OCI-LY7 (cell line): Measurements from ENCODE around the gene GALNT1. TPM values are rescaled to one million over a fixed set of nuclear protein-coding genes. Genes with fewer than 3 reads are reported as not detected.
A peak's percentile ranks its signal among the peaks of the same experiment; 100 is the strongest.

Experiments used
- BruUV-seq: library from RNA; stranded (reverse); fragments of 400-500 nt; replicated peaks from 2 replicates; lab custom pipeline; 2021; lab: Mats Ljungman, UMichigan
- CTCF ChIA-PET: fragments of 300-600 bp; sonication (Branson Sonifier 250); formaldehyde crosslinking; loops from one replicate; lab custom pipeline; 2022; ENCODE audit warnings: antibody characterized with exemption; ENCODE audit not compliant: unreplicated experiment; lab: Charles Lee
- POLR2A ChIA-PET: fragments of 300-600 bp; sonication (Branson Sonifier 250); formaldehyde crosslinking; loops from one replicate; lab custom pipeline; 2022; ENCODE audit warnings: antibody characterized with exemption; lab: Charles Lee
- DNase-seq: peaks from one replicate; pipeline ENCODE4 v3.0.0-alpha.2; 2015; ENCODE audit warnings: low spot score
- H2AFZ ChIP-seq: fragments of 200-600 bp; sonication (generic), shearing (Covaris generic); 2 replicates; pipeline ENCODE4 v1.6.1; 2014; ENCODE audit warnings: mild to moderate bottlenecking, antibody characterized with exemption, low read length, moderate library complexity
- H3K27ac ChIP-seq: fragments of 200-600 bp; sonication (generic); 2 replicates; pipeline ENCODE4 v1.5.1; 2014; ENCODE audit warnings: mixed run types, low read depth, mild to moderate bottlenecking, moderate library complexity, low read length, inconsistent platforms; ENCODE audit not compliant: poor library complexity, severe bottlenecking
- H3K36me3 ChIP-seq: fragments of 200-600 bp; sonication (generic); 2 replicates; pipeline ENCODE4 v1.6.1; 2014; ENCODE audit warnings: mild to moderate bottlenecking, antibody characterized with exemption, low read length, moderate library complexity, mixed read lengths; ENCODE audit not compliant: insufficient read depth
- H3K4me1 ChIP-seq: fragments of 200-600 bp; sonication (generic); 2 replicates; pipeline ENCODE4 v1.5.1; 2014; ENCODE audit warnings: mild to moderate bottlenecking, low read length; ENCODE audit not compliant: insufficient read depth, poor library complexity, severe bottlenecking
- H3K4me2 ChIP-seq: fragments of 200-600 bp; sonication (generic); 2 replicates; pipeline ENCODE4 v1.6.1; 2014; ENCODE audit warnings: mild to moderate bottlenecking, low read length
- H3K4me3 ChIP-seq: fragments of 200-600 bp; sonication (generic); 2 replicates; pipeline ENCODE4 v1.5.1; 2014; ENCODE audit warnings: mild to moderate bottlenecking, low read depth, low read length; ENCODE audit not compliant: poor library complexity, severe bottlenecking
- H3K79me2 ChIP-seq: fragments of 200-600 bp; sonication (generic); 2 replicates; pipeline ENCODE4 v1.6.1; 2016; ENCODE audit warnings: low read depth, mild to moderate bottlenecking, low read length, moderate library complexity, mixed read lengths; ENCODE audit not compliant: insufficient read depth
- H3K9me2 ChIP-seq: fragments of 200-600 bp; sonication (generic); 2 replicates; pipeline ENCODE4 v1.6.1; 2016; ENCODE audit warnings: mild to moderate bottlenecking, low read length, mixed read lengths; ENCODE audit not compliant: insufficient read depth
- H3K9me3 ChIP-seq: fragments of 200-600 bp; sonication (generic); 2 replicates; pipeline ENCODE4 v1.6.1; 2014; ENCODE audit warnings: mild to moderate bottlenecking, mixed run types, low read length, mixed read lengths
- H4K20me1 ChIP-seq: fragments of 200-600 bp; sonication (generic); 2 replicates; pipeline ENCODE4 v1.6.1; 2014; ENCODE audit warnings: mild to moderate bottlenecking, antibody characterized with exemption, low read length, moderate library complexity, mixed read lengths; ENCODE audit not compliant: insufficient read depth
- CTCF ChIP-seq: fragments of 200-600 bp; sonication (generic); conservative IDR thresholded peaks from 2 replicates; pipeline ENCODE4 v1.5.1; 2014; ENCODE audit warnings: mild to moderate bottlenecking, antibody characterized with exemption, low read length, moderate library complexity, mixed read lengths
- EZH2phosphoT487 ChIP-seq: fragments of 200-600 bp; sonication (generic); IDR thresholded peaks from 2 replicates; pipeline ENCODE4 v1.6.1; 2018; ENCODE audit warnings: low read depth, borderline replicate concordance, mild to moderate bottlenecking, mixed run types, antibody characterized with exemption, low read length, moderate library complexity, mixed read lengths
- intact Hi-C: fragments of 100-400 bp; cut with micrococcal nuclease; formaldehyde crosslinking; loops from one replicate; pipeline ENCODE4 v1.10.0; 2022; ENCODE audit not compliant: unreplicated experiment
- total RNA-seq, 2 experiments: library from RNA; depleted of rRNA in 1 of 2; stranded (reverse); fragments of >200 nt in 1 of 2; shearing (Covaris generic) in 1 of 2; gene quantifications; 2 replicates each; pipeline ENCODE4 v1.2.3, GENCODE V29; 2014 to 2022

GALNT1 gene
- total RNA-seq, 2 experiments from 2014 or later: 22.0 to 37.2 TPM

- no peak overlapping the region for H3K4me2 ChIP-seq
- H4K20me1 ChIP-seq: no peaks in the 10 kb centered on the region; the same call in 1 of the 2 replicates
- no peak for DNase-seq
- no TSS peak for BruUV-seq
- TF ChIP-seq CTCF (no peak), EZH2phosphoT487 (no peak)
- intact Hi-C loops: loop anchor here (10.0 kb wide), 1 partner anchor 389 kb away; the partner anchor contains the start of gene RMP24
- H3K36me3 ChIP-seq: no peaks in the 10 kb centered on the region; the same call in 1 of the 2 replicates
- ChIA-PET CTCF (no interaction called here), POLR2A (no interaction called here)
- no peaks in the 10 kb centered on the region for H3K9me2 ChIP-seq
- H3K27ac ChIP-seq: no peak overlapping the region
- H3K79me2 ChIP-seq: peaks cover 40% of the 10 kb centered on the region; the same call in 1 of the 2 replicates
- no peak overlapping the region for H3K4me3 ChIP-seq
- H3K4me1 ChIP-seq: peaks cover 27% of the 10 kb centered on the region
- peaks cover 21% of the 10 kb centered on the region; the same call in 1 of the 2 replicates for H3K9me3 ChIP-seq
- no peak overlapping the region for H2AFZ ChIP-seq
Measured at GRCh38 chr18:35585608-35586007, 4.1 kb downstream of the GALNT1 start.

GRCh38 chr18:35588122-35588521 lies 6.6 kb downstream of the GALNT1 start:
- Histone ChIP-seq H3K79me2 (peaks cover 52% of the 10 kb centered on the region; the same call in 1 of the 2 replicates), H3K4me3 (no peak overlapping the region), H3K27ac (no peak overlapping the region), H3K4me2 (no peak overlapping the region), H3K9me2 (no peaks in the 10 kb centered on the region), H2AFZ (no peak overlapping the region), H4K20me1 (no peaks in the 10 kb centered on the region; the same call in 1 of the 2 replicates), H3K36me3 (no peaks in the 10 kb centered on the region; the same call in 1 of the 2 replicates), H3K9me3 (peaks cover 21% of the 10 kb centered on the region; the same call in 1 of the 2 replicates), H3K4me1 (peaks cover 44% of the 10 kb centered on the region)
- CTCF ChIA-PET: no interaction called here
- POLR2A ChIA-PET: no interaction called here
- TF ChIP-seq CTCF (no peak), EZH2phosphoT487 (no peak)
- no peak for DNase-seq
- intact Hi-C loops: loop anchor here (10.0 kb wide), 1 partner anchor 387 kb away; the partner anchor contains the start of gene RMP24
- BruUV-seq: no TSS peak

GRCh38 chr18:35588995-35589394 lies 7.5 kb downstream of the GALNT1 start:
- ChIA-PET CTCF (no interaction called here), POLR2A (interaction anchor here (0.8 kb wide), 1 partner anchor 174 kb away, joined by 6 read pairs; no protein-coding TSS in a partner anchor)
- Histone ChIP-seq H3K9me3 (peaks cover 21% of the 10 kb centered on the region; the same call in 1 of the 2 replicates), H3K4me1 (peaks cover 46% of the 10 kb centered on the region), H2AFZ (no peak overlapping the region), H3K4me2 (no peak overlapping the region), H3K36me3 (no peaks in the 10 kb centered on the region; the same call in 1 of the 2 replicates), H3K79me2 (peaks cover 52% of the 10 kb centered on the region; the same call in 1 of the 2 replicates), H4K20me1 (no peaks in the 10 kb centered on the region), H3K27ac (no peak overlapping the region), H3K9me2 (no peaks in the 10 kb centered on the region), H3K4me3 (no peak overlapping the region)
- no peak for TF ChIP-seq EZH2phosphoT487
- TF ChIP-seq CTCF: peak; percentile 57
- peak; percentile 53 for DNase-seq
- no TSS peak for BruUV-seq
- intact Hi-C loops: loop anchor here (1.0 to 10.0 kb wide), 2 partner anchors 167 to 386 kb away; partner anchors contain the start of gene RMP24
